Glomerular visceral epithelial cell (primary cell): ENCODE data around the gene SRSF3.
"Not testable (repeated sequence)": the region's sequence is repeated elsewhere in the genome, so short reads cannot be mapped to it uniquely, and the experiment has no call there.

Source experiments
- DNase-seq: peaks from one replicate; pipeline ENCODE4 v3.0.0-alpha.2; 2016; ENCODE audit errors: extremely low spot score

The SRSF3 gene

DNA sequence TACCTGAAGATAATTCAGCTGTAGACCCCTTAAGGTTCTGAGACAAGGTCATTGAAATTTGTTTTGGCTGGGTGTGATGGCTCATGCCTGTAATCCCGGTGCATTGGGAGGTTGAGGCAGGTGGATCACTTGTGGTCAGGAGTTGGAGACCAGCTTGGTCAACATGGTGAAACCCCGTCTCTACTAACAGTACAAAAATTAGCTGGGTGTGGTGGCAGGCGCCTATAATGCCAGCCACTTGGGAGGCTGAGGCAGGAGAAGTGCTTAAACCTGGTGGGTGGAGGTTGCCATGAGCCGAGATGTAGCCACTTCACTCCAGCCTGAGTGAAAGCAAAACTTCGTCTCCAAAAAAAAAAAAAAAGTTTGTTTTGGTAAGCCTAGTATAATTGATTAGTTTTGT is 11.0 kb downstream of the SRSF3 start:
- DNase-seq: no peak

DNA sequence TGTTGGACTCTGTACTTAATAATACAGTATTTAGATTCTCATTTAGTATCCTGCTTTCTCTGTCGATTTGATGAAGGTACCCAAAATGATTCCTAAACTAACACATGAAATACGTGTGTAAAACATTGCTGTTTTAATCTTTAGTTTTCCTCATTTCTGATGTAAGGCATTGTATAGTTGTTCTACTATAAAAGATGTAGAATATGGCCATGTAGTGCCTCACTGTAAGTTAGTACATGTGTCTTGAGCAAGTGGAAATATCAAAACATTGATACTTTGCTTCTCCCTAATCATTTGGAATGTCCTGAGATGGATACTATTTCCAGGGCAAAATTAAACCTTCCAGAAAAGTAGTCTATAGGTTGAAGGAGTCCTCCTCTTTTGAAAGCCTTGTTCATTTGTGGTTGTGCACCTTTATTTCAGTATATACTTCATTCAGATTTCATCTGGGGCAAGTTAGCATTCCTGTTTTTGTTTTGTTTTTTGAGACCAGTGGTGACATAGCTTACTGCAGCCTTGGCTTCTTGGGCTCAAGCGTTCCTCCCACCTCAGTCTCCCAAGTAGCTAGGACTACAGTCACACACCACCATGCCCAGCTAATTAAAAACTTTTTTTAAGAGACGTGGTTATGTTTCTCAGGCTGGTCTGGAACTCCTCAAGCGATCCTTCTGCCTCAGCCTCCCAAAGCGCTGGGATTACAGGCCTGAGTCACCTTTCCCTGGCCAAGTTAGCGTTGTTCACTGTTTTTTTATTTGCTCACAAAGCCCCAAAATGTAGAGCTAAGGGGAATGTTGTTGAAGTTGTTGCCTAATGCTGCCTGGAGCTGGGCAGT is 11.6 kb downstream of the SRSF3 start:
- DNase-seq: no peak

DNA sequence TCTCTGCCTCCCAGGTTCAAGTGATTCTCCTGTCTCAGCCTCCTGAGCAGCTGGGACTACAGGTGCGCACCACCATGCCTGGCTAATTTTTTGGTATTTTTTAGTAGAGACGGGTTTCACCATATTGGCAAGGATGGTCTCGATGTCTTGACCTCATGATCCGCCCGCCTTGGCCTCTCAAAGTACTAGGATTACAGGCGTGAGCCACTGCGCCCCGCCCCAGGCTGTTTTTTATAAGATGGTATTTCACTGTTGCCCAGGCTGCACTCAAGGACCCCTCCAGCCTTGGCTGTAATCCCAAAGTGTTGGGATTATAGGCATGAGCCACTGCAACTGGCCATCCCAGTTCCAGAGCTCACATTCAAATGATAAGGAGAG is 13.1 kb downstream of the SRSF3 start:
- DNase-seq: not testable (repeated sequence)

DNA sequence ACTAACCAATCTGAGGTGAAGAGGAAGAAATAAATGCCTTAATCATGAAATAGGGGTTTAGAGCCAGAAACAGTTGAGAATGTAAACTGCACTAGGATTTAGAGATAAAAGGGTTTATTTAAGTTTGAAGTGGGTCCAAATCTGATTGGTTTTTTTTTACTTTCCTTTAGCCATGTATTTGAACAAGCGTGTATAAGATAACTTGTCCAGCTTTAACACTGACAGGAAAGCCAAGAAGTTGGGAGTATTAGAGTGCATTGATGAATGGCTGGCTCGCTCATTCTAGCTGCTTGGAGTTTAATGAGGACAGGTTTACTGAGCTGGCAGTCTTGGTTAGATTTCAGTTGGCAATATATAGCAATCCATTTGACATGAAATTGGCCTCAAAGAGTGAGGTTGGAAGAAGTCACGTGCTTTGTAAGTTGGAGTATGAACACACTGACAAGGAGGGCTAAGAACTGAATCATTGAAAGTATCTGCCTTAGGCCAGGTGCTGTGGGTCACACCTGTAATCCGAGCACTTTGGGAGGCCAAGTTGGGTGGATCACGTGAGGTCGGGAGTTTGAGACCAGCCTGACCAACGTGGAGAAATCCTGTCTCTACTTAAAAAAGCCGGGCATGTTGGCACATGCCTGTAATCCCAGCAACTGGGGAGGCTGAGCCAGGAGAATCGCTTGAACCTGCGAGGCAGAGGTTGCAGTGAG is 13.7 kb downstream of the SRSF3 start:
- DNase-seq: no peak

DNA sequence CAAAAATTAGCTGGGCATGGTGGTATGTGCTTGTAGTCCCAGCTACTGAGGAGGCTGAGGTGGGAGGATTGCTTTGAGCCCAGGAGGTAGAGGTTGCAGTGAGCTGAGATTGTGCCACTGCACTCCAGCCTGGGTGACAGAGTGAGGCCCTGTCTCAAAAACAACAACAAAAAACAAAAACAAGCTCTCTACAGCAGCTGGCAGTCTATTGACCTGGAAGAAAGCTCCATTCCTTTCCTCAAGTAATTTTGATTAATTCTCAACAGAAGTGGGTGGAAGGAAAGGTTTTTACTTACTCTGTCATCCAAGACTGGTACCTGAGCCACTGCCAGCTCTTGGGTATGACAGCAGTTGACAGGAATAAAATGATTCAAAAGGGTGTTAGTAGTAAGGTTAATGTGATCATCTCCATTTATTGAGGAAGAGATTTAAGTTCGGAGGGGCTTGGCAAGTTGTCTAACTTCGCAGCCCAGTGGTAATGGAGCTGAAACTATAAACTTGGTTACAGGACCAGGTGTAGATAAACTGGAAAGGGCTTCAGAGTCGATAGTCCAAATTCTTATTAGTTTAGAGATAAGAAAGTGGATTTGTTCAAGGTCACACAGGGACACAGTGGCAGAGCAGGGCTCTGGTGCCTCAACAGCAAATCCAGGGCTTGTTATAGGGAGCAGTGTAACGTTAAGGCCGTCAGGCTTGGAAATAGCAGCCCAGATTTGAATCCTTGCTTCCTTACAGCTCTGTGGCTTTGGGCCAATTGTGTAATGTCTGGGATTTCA is 14.8 kb downstream of the SRSF3 start:
- DNase-seq: no peak

DNA sequence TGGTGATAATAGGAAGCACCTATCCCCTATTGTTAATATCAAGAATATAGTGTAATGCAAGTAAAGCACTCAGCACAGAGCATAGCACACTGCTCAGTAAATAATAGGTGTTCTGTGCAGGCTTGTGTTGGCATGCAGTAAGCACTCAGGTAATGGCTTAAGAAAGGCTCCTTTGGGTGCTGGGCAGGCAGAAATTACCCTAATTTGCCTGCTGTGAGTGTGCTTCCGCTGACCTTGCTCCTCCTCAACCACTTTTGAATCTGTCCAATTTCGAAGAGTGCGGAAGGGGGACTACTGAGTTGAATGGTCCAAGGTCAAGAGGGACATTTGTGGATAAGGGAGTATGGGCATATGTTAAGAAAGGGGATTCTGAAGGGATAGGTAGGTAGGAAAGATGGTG is 15.4 kb downstream of the SRSF3 start:
- no peak for DNase-seq

DNA sequence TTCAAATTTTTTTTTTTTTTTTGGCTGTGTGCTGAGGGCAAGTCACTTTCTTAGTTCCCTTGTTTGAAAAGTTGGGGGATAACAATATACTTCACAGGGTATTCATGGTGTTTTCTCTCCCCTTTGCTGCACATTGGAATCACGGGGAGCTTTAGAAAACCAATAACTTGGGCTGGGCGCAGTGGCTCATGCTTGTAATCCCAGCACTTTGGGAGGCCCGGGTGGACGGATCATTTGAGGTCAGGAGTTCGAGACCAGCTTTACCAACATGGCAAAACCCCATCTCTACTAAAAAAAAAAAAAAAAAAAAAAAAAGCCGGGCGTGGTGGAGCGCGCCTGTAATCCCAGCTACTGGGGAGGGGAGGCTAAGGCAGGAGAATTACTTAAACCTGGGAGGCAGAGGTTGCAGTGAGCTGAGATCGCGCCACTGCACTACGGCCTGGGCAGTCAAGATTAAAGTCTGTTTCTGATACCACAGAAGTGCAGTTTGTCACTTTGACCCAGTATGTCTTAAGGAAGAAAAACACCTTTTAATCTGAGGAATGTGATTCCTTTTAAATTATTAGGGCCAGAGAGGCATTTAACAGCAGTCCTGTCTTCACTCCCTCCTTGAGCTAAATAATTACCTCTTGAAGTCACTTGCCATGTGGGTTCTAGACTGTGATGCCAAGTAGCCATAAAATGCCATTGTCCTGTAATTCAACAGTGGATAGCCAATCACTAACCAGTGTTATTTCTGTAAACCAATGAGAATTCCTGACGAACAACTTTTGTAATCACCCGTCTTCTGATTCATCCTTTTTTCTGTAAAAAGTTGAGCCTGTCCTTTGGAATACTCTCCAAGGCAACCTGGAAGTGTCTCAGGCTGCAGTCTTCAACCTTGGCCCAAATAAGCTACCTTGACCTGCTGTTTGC is 16.1 kb downstream of the SRSF3 start:
- DNase-seq: no peak

DNA sequence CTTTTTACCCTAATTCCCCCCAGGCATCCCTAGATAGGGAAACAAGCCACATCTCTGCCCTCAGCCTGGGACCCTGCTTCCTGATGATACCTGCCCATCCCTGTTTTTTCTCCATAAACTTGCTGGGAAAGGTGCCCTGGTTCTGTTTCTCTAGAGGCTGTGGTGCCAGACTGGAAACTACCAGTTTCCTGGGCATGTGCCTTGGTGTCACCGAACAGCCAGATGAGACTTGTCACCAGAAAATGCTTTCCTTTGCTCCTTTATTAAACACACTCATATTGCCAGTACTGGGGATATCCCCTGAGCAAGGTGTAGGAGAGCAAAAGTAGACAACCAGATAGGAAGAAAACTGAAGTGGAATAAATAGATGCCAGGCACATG is 16.8 kb downstream of the SRSF3 start:
- DNase-seq: no peak

DNA sequence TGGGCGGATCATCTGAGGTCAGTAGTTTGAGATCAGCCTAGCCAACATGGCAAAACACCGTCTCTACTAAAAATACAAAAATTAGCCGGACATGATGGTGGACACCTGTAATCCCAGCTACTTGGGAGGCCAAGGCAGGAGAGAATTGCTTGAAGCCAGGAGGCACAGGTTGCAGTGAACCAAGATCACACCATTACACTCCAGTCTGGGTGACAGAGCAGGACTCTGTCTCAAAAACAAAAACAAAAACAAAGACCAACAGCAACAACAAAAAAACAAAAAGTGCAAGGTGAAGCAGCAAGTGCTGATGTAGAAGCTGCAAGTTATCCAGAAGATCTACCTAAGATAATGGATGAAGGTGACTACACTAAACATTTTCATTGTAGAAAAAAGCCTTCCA is 17.5 kb downstream of the SRSF3 start:
- DNase-seq: not testable (repeated sequence)

DNA sequence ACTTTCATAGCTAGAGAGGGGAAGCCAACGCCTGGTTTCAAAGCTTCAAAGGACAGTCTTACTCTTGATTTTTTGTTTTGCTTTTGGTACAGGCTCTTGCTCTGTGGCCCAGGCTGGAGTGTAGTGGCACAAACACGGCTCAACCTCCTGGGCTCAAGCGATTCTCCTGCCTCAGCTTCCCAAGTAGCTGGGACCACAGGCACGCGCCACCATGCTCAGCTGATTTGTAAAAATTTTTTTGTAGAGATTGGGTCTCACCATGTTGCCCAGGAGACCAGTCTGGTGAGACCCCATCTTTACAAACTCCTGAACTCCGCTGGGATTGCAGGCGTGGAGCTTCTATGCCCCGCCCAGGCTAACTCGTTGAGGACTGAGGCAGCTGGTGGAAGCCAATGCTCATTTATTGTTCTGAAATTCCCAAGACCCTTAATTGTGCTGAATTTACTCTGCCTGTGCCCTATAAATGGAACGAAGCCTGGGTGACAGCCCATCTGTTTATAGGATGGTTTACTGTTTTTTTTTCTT is 18.0 kb downstream of the SRSF3 start:
- DNase-seq: no peak

DNA sequence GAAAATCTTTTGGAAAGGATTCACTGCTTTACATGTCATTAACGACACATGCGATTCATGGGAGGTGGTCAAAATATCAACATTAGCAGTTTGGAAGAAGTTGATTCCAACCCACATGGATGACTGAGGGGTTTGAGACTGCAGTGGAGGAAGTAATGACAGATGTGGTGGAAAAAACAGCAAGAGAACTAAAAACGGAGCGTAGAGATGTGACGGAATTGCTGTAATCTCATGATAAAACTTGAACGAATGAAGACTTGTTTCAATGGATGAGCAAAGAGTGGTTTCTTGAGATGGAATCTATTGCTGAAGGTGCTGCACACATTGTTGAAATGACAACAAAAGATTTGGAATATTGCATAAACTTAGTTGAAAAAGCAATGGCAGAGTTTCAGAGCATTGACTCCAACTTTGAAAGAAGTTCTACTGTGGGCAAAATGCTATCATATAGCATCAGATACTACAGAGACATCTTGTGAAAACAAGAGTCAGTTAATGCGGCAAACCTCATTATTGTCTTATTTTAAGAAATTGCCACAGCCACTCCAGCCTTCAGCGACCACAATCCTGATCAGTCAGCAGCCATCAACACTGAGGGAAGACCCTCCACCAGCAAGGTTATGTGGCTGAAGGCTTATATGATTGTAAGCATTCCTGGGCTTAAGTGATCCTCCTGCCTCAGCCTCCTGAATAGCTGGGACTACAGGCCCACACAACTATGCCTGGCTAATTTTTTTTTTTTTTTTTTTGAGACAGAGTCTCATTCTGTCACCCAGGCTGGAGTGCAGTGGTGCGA is 19.2 kb downstream of the SRSF3 start:
- DNase-seq: no peak

DNA sequence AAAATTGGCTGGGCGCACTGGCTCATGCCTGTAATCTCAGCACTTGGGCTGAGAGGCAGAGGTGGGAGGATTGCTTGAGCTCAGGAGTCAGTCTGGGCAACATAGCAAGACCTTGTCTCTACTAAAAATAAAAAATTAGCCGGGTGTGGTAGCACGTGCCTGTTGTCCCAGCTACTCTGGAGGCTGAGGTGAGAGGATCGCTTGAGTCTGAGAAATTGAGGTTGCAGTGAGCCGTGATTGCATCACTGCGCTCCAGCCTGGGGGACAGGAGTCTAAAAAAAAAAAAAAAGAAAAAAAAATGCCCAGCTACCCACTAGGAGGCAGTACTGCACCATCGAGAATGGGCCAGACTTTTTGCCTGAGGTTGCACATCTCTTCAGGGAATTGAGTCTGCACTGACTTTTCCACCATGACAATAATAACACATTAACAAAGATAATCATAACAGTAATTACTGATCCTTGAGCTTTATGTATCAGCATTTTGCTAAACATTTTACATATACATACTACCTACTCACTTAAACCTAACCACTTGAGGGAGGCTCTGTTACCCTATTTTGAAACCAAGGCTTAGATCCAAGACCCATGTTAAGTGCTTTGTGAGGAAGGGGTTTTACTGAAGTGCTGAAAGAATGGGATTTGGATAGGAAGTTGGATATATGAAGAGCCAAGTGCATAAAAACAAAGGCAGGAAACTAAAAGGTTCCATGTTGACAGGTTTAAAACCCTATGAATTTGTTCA is 21.0 kb downstream of the SRSF3 start:
- DNase-seq: peak; percentile 69

DNA sequence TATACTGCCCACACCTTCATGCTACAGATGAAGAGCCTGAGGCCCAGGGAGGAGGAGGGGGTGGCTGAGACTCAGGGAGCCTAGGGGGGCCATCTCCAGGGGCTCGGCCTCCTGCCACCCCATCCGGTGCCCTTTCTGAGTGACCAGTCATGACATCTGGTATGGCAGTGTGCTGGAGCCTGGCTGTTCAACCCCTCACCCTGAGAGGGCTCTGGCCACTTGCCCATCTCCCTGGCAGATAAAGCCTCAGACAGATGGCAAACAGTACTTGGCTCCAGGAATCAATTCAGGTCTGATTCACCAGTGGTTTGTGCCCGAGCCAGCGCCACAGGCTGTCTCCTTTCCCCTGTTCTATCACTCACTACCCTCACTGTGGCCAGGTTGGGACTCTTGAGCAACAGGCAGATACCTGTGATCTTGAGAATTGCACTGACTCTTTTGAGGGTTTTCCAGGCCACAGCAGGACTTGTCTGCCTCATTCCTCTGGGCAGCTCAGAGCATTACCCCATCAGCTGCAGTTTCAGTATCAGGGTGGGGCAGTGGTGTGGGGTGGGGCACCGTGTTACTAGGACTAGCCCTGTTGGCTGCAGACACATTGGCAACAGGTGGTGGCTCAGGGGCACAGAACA is 22.8 kb downstream of the SRSF3 start:
- peak; percentile 90 for DNase-seq

DNA sequence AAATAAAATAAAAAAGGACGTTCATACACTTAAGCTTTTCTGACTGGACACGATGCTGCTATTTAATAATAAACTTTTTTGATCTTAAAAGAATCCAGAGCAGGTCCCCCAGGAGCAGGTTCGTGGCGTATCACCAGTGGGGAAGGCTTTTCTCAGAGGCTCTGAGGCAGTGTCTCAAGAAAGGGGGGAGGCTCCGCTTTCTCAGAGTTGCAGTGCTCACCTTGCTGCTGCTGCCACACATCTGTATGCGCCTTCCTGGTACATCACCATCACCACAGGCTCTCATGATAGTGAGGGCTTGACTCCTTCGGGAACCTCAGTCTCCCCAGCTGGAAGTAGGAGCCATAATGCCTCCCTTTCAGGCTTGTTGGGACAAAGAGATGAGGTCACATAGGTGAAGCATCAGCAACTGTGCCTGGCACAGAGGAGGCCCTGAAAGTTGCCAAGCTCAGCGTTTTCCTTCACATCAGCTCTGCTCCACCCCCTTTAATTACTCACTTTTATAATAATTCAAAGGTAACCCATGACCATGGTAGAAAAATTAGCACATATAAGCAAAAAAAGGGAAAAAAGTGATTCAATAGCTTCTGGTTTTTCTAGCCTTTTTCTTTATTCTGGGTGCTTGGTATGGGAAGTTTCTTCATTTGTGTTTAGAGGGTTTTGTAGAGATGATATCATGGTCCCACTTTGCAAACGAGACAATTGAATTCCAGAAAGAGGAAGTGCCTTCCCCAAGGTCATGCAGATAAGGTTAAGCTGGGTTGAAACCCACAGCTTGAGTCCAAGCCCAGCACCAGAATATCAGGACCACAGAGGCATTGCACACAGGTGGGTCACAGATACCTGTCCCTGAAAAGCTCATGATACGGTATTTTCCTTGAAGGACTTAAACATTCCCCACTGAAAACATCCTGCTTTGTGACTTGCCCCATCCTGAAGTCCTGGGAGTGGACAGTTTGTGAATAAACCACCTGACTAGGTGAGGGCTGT is 24.5 kb downstream of the SRSF3 start:
- DNase-seq: no peak

DNA sequence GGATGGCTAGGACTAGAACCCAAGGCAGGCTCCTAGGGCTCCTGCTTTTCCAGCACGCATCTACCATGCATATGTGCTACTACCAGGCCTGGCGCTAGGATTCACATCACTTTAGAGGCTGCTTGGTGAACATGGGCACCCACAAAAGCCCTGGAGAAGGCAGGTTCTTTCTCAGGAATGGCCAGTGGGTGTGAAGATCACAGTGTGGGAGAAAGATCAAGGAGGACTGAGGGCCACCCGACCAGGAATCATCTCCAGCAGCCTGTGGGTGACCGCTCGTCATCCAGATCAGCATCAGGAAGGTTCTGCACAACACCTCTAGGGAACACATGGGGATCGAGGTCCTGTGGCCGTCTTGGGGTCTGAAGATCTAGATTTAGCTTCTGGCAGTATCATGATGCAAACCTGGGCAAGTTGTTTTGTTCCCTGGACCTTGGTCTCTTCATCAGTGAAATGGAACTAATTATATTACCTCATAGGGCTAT is 27.3 kb downstream of the SRSF3 start:
- no peak for DNase-seq

DNA sequence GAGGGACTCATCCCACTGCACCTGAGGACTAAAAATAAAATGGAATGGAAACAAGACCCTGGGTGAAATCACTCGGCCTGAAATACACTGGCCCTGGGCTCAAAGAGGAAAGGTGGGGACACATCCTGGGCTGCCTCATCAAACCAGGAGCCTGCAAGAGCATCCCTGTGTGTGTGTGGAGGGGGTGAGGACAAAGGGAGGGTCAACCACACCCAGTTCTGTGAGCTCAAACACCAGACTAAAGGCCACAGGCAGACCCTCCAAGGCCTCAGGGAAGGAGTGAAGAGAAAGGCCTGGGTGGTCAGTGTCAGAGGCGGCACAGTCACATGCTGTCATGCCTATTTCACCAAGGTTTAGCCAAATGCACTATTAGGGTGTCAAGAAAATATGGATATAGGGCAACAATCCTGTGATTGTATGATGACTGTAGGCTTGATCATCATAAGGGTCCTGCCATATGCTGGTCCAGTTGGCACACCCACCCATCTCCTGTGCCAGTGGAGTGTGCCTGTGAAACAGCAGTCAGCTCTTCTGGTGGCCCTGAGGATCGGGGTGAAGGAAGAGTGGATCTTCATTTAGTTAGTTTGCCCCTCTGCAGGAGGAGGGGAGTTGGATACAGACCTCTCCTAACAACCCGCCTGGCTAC is 28.9 kb downstream of the SRSF3 start:
- no peak for DNase-seq
